OCI-LY7 (cell line): Measurements from ENCODE around the gene KIAA0513. TPM values are rescaled to one million over a fixed set of nuclear protein-coding genes. Genes with fewer than 3 reads are reported as not detected.

ENCODE experiments used
- BruUV-seq: library from RNA; stranded (reverse); fragments of 400-500 nt; replicated peaks from 2 replicates; lab custom pipeline; 2021; lab: Mats Ljungman, UMichigan
- CTCF ChIA-PET: fragments of 300-600 bp; sonication (Branson Sonifier 250); formaldehyde crosslinking; loops from one replicate; lab custom pipeline; 2022; ENCODE audit warnings: antibody characterized with exemption; ENCODE audit not compliant: unreplicated experiment; lab: Charles Lee
- POLR2A ChIA-PET: fragments of 300-600 bp; sonication (Branson Sonifier 250); formaldehyde crosslinking; loops from one replicate; lab custom pipeline; 2022; ENCODE audit warnings: antibody characterized with exemption; lab: Charles Lee
- DNase-seq: peaks from one replicate; pipeline ENCODE4 v3.0.0-alpha.2; 2015; ENCODE audit warnings: low spot score
- H2AFZ ChIP-seq: fragments of 200-600 bp; sonication (generic), shearing (Covaris generic); 2 replicates; pipeline ENCODE4 v1.6.1; 2014; ENCODE audit warnings: mild to moderate bottlenecking, antibody characterized with exemption, low read length, moderate library complexity
- H3K27ac ChIP-seq: fragments of 200-600 bp; sonication (generic); 2 replicates; pipeline ENCODE4 v1.5.1; 2014; ENCODE audit warnings: mixed run types, low read depth, mild to moderate bottlenecking, moderate library complexity, low read length, inconsistent platforms; ENCODE audit not compliant: poor library complexity, severe bottlenecking
- H3K36me3 ChIP-seq: fragments of 200-600 bp; sonication (generic); 2 replicates; pipeline ENCODE4 v1.6.1; 2014; ENCODE audit warnings: mild to moderate bottlenecking, antibody characterized with exemption, low read length, moderate library complexity, mixed read lengths; ENCODE audit not compliant: insufficient read depth
- H3K4me1 ChIP-seq: fragments of 200-600 bp; sonication (generic); 2 replicates; pipeline ENCODE4 v1.5.1; 2014; ENCODE audit warnings: mild to moderate bottlenecking, low read length; ENCODE audit not compliant: insufficient read depth, poor library complexity, severe bottlenecking
- H3K4me2 ChIP-seq: fragments of 200-600 bp; sonication (generic); 2 replicates; pipeline ENCODE4 v1.6.1; 2014; ENCODE audit warnings: mild to moderate bottlenecking, low read length
- H3K4me3 ChIP-seq: fragments of 200-600 bp; sonication (generic); 2 replicates; pipeline ENCODE4 v1.5.1; 2014; ENCODE audit warnings: mild to moderate bottlenecking, low read depth, low read length; ENCODE audit not compliant: poor library complexity, severe bottlenecking
- H3K79me2 ChIP-seq: fragments of 200-600 bp; sonication (generic); 2 replicates; pipeline ENCODE4 v1.6.1; 2016; ENCODE audit warnings: low read depth, mild to moderate bottlenecking, low read length, moderate library complexity, mixed read lengths; ENCODE audit not compliant: insufficient read depth
- H3K9me2 ChIP-seq: fragments of 200-600 bp; sonication (generic); 2 replicates; pipeline ENCODE4 v1.6.1; 2016; ENCODE audit warnings: mild to moderate bottlenecking, low read length, mixed read lengths; ENCODE audit not compliant: insufficient read depth
- H3K9me3 ChIP-seq: fragments of 200-600 bp; sonication (generic); 2 replicates; pipeline ENCODE4 v1.6.1; 2014; ENCODE audit warnings: mild to moderate bottlenecking, mixed run types, low read length, mixed read lengths
- H4K20me1 ChIP-seq: fragments of 200-600 bp; sonication (generic); 2 replicates; pipeline ENCODE4 v1.6.1; 2014; ENCODE audit warnings: mild to moderate bottlenecking, antibody characterized with exemption, low read length, moderate library complexity, mixed read lengths; ENCODE audit not compliant: insufficient read depth
- CTCF ChIP-seq: fragments of 200-600 bp; sonication (generic); conservative IDR thresholded peaks from 2 replicates; pipeline ENCODE4 v1.5.1; 2014; ENCODE audit warnings: mild to moderate bottlenecking, antibody characterized with exemption, low read length, moderate library complexity, mixed read lengths
- EZH2phosphoT487 ChIP-seq: fragments of 200-600 bp; sonication (generic); IDR thresholded peaks from 2 replicates; pipeline ENCODE4 v1.6.1; 2018; ENCODE audit warnings: low read depth, borderline replicate concordance, mild to moderate bottlenecking, mixed run types, antibody characterized with exemption, low read length, moderate library complexity, mixed read lengths
- intact Hi-C: fragments of 100-400 bp; cut with micrococcal nuclease; formaldehyde crosslinking; loops from one replicate; pipeline ENCODE4 v1.10.0; 2022; ENCODE audit not compliant: unreplicated experiment
- total RNA-seq, 2 experiments: library from RNA; depleted of rRNA in 1 of 2; stranded (reverse); fragments of >200 nt in 1 of 2; shearing (Covaris generic) in 1 of 2; gene quantifications; 2 replicates each; pipeline ENCODE4 v1.2.3, GENCODE V29; 2014 to 2022

Gene KIAA0513
- total RNA-seq, 2 experiments from 2014 or later, result 0.88 to 4.8 TPM

GRCh38 chr16:85107083-85107482 is 79.5 kb downstream of the KIAA0513 start:
- Histone ChIP-seq H4K20me1 (no peaks in the 10 kb centered on the region), H3K4me1 (peaks cover 39% of the 10 kb centered on the region), H3K9me2 (no peaks in the 10 kb centered on the region), H2AFZ (no peak overlapping the region), H3K27ac (no peak overlapping the region), H3K4me3 (no peak overlapping the region), H3K9me3 (no peaks in the 10 kb centered on the region), H3K36me3 (no peaks in the 10 kb centered on the region), H3K4me2 (no peak overlapping the region), H3K79me2 (no peaks in the 10 kb centered on the region)
- no TSS peak for BruUV-seq
- no peak for TF ChIP-seq EZH2phosphoT487
- ChIA-PET POLR2A (no interaction called here), CTCF (no interaction called here)
- intact Hi-C loops, result no loop called here
- DNase-seq, result no peak

- Histone ChIP-seq H2AFZ (no peak overlapping the region), H3K4me2 (no peak overlapping the region), H3K9me3 (no peaks in the 10 kb centered on the region), H3K4me1 (peaks cover 34% of the 10 kb centered on the region), H3K36me3 (no peaks in the 10 kb centered on the region), H3K9me2 (no peaks in the 10 kb centered on the region), H4K20me1 (no peaks in the 10 kb centered on the region), H3K79me2 (no peaks in the 10 kb centered on the region), H3K4me3 (no peak overlapping the region), H3K27ac (no peak overlapping the region)
- intact Hi-C loops, result no loop called here
- TF ChIP-seq CTCF, result no peak
- POLR2A ChIA-PET, result no interaction called here
- no TSS peak for BruUV-seq
- CTCF ChIA-PET, result no interaction called here
- no peak for DNase-seq
Observed at GRCh38 chr16:85107532-85107931, 79.9 kb downstream of the KIAA0513 start.

- ChIA-PET POLR2A (no interaction called here), CTCF (no interaction called here)
- Histone ChIP-seq H2AFZ (no peak overlapping the region), H3K9me2 (no peaks in the 10 kb centered on the region), H3K36me3 (no peaks in the 10 kb centered on the region), H3K27ac (no peak overlapping the region), H3K4me3 (no peak overlapping the region), H4K20me1 (no peaks in the 10 kb centered on the region), H3K79me2 (no peaks in the 10 kb centered on the region), H3K4me2 (no peak overlapping the region), H3K9me3 (no peaks in the 10 kb centered on the region), H3K4me1 (peaks cover 13% of the 10 kb centered on the region)
- DNase-seq, result no peak
- intact Hi-C loops, result no loop called here
- BruUV-seq, result no TSS peak
- TF ChIP-seq CTCF, result no peak
- TF ChIP-seq EZH2phosphoT487, result no peak
Observed at GRCh38 chr16:85110105-85110504, 82.5 kb downstream of the KIAA0513 start.
